HG03066 (cell line): ENCODE results near the gene GGT5.
"Not testable (repeated sequence)": the region's sequence is repeated elsewhere in the genome, so short reads cannot be mapped to it uniquely, and the experiment has no call there.

Experiments used
- ATAC-seq: cut with Tn5 transposase; IDR thresholded peaks from one replicate; pipeline ENCODE4 v1.9.1; 2021; ENCODE audit warnings: low read depth; ENCODE audit not compliant: unreplicated experiment

Gene GGT5

GRCh38 chr22:24233816-24234215, 11.1 kb downstream of the GGT5 start:
- no peak for ATAC-seq

GRCh38 chr22:24233235-24233634, 11.6 kb downstream of the GGT5 start:
- ATAC-seq = no peak

GRCh38 chr22:24232725-24233124, 12.2 kb downstream of the GGT5 start:
- ATAC-seq = no peak

- ATAC-seq = no peak
Measured at GRCh38 chr22:24232124-24232523, 12.8 kb downstream of the GGT5 start.

GRCh38 chr22:24231706-24232105, 13.2 kb downstream of the GGT5 start:
- no peak for ATAC-seq

- ATAC-seq = no peak
Measured at GRCh38 chr22:24230911-24231656, 13.8 kb downstream of the GGT5 start.

GRCh38 chr22:24225951-24226350, 18.9 kb downstream of the GGT5 start:
- no peak for ATAC-seq

GRCh38 chr22:24225044-24225601, 19.8 kb downstream of the GGT5 start:
- ATAC-seq = no peak

GRCh38 chr22:24224468-24224867, 20.4 kb downstream of the GGT5 start:
- no peak for ATAC-seq

GRCh38 chr22:24219750-24220149, 25.1 kb downstream of the GGT5 start:
- no peak for ATAC-seq

- no peak for ATAC-seq
Measured at GRCh38 chr22:24217384-24217783, 27.5 kb downstream of the GGT5 start.

GRCh38 chr22:24216541-24217209, 28.2 kb downstream of the GGT5 start:
- no peak for ATAC-seq

- ATAC-seq = no peak
Measured at GRCh38 chr22:24214467-24215285, 30.2 kb downstream of the GGT5 start.

GRCh38 chr22:24213111-24213510, 31.8 kb downstream of the GGT5 start:
- not testable (repeated sequence) for ATAC-seq

GRCh38 chr22:24211716-24212115, 33.2 kb downstream of the GGT5 start:
- ATAC-seq = not testable (repeated sequence)

- not testable (repeated sequence) for ATAC-seq
Measured at GRCh38 chr22:24210409-24210808, 34.5 kb downstream of the GGT5 start.

- no peak for ATAC-seq
Measured at GRCh38 chr22:24209687-24210086, 35.2 kb downstream of the GGT5 start.

- no peak for ATAC-seq
Measured at GRCh38 chr22:24209016-24209415, 35.9 kb downstream of the GGT5 start.

- ATAC-seq = no peak
Measured at GRCh38 chr22:24208012-24208749, 36.7 kb downstream of the GGT5 start.

GRCh38 chr22:24207264-24208011, 37.4 kb downstream of the GGT5 start:
- no peak for ATAC-seq
